T-helper 2 cell treated with Interferon-gamma antibody and Interleukin-4, amounts not matched to agents 5 μg/mL and 100 μg/mL, for 36 hours (primary cell): ENCODE data around the gene PCSK5.
"Not testable (repeated sequence)": the region's sequence is repeated elsewhere in the genome, so short reads cannot be mapped to it uniquely, and the experiment has no call there.

Source experiments
- DNase-seq: peaks from one replicate; pipeline ENCODE4 v3.0.0; 2021; ENCODE audit warnings: low spot score
- H3K27ac Mint-ChIP-seq: one replicate; pipeline ENCODE4 v1.8.0; 2021; ENCODE audit warnings: mild to moderate bottlenecking, mixed read lengths
- H3K27me3 Mint-ChIP-seq: one replicate; pipeline ENCODE4 v1.8.0; 2021; ENCODE audit warnings: low read depth, mixed read lengths
- H3K36me3 Mint-ChIP-seq: one replicate; pipeline ENCODE4 v1.8.0; 2021; ENCODE audit warnings: low read depth, mixed read lengths
- H3K4me1 Mint-ChIP-seq: one replicate; pipeline ENCODE4 v1.8.0; 2021; ENCODE audit warnings: low read depth, mixed read lengths
- H3K4me3 Mint-ChIP-seq: one replicate; pipeline ENCODE4 v1.8.0; 2022; ENCODE audit warnings: mild to moderate bottlenecking, moderate library complexity, mixed read lengths
- H3K9me3 Mint-ChIP-seq: one replicate; pipeline ENCODE4 v1.8.0; 2021; ENCODE audit warnings: mixed read lengths

Gene PCSK5

DNA sequence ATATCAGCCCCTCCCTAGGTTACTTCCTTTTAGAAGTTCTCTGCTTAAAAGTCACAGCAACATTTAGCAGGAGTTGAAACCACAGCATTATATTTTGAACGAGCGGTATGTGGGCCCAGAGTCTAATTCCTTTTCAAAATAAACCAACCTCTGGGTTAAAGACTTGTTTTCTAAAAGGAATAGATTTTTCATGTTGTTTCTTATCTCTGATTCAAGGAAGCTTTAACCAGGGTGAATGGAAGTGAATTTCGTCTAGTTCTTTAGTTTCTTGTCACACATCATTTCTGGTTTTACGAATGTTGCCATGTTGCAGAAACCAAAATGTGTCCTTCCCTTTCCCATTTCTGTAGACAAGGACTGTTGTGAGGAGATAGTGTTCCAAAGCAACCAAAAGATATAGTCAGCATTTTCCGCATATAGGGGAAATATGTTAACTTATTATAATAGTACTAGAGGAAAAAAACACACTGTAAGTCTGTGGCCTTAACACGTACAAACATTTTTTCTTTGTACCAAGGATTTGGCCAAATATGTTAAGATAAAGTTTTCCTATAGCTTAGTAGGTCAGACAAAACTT, 142.4 kb downstream of the PCSK5 start:
- DNase-seq = no peak
- no peak overlapping the region for H3K4me3 Mint-ChIP-seq
- peaks cover 9% of the 10 kb centered on the region for H3K36me3 Mint-ChIP-seq
- H3K9me3 Mint-ChIP-seq = peaks cover 4% of the 10 kb centered on the region
- H3K27me3 Mint-ChIP-seq = no peaks in the 10 kb centered on the region
- H3K27ac Mint-ChIP-seq = no peak overlapping the region
- H3K4me1 Mint-ChIP-seq = peaks cover 22% of the 10 kb centered on the region

DNA sequence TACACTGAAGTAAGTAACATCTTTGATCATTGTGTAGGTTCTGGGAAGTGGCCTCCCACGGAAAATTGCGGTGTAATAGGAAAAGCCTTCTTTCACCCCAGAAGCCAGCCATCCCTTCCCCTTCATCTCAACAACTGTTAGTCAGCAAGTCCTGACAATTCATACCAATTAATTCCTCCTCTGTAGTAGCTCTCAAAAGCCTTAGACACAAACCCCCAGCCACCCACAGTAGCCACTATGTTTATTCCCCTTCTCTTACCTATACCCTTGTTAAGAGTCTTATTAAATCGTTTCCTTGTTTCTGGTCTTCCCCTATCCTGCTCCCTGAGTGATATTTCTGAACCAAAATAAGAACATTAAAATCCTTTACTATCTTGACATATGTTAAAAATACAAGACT, 143.6 kb downstream of the PCSK5 start:
- H3K27me3 Mint-ChIP-seq = no peaks in the 10 kb centered on the region
- no peak overlapping the region for H3K4me3 Mint-ChIP-seq
- peaks cover 5% of the 10 kb centered on the region for H3K36me3 Mint-ChIP-seq
- no peak for DNase-seq
- no peak overlapping the region for H3K27ac Mint-ChIP-seq
- H3K4me1 Mint-ChIP-seq = peaks cover 18% of the 10 kb centered on the region
- H3K9me3 Mint-ChIP-seq = no peaks in the 10 kb centered on the region

DNA sequence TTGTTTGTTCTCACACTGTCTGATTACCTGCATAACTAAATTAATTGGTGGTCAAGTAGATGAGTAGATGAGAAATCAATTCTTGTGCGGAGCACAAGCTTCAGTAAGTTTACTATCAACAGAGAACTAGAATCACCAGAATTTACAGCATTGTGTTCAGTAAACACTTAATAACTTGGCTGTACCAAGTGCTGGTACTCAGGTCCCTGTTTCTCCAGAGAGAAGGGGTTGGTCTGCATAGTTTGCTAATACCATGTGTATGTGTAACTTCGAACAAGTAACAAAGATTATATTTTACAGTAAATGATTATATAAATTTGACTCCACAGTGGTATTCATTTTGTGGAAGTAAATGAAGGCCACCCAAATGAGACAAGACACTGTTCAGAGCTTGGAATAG, 146.3 kb downstream of the PCSK5 start:
- H3K36me3 Mint-ChIP-seq = peaks cover 5% of the 10 kb centered on the region
- no peaks in the 10 kb centered on the region for H3K9me3 Mint-ChIP-seq
- no peaks in the 10 kb centered on the region for H3K27me3 Mint-ChIP-seq
- no peak overlapping the region for H3K27ac Mint-ChIP-seq
- H3K4me1 Mint-ChIP-seq = peaks cover 18% of the 10 kb centered on the region
- DNase-seq = no peak
- no peak overlapping the region for H3K4me3 Mint-ChIP-seq

DNA sequence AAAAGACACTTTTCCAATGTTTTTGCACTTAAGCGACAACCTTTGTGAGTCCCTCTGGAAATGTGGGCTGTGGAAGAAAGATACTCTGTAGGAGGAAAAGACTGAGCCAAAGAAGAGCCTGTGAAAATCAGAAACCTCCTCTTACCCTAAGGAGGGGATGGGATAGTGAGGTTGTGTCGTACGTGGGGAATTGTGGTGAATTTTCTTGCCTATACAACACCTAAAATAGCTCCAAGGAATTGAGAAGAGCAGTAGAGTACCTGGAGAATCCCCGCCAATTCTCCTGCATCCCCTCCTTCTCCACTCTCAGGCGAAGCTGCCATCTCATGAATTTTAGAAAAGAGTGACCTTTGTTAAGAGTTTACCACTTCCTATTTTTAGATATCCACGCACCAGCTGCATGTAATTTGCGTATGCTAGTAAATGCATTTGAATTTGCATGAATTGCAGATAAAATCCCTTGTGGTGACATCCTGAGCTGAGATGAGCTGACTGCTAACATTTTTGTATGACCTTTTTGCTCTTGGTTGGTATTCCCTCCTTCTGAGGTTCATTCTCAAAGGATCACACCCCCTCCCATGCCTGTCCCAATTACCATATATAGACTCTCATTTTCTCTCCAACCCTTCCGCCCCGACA, 147.2 kb downstream of the PCSK5 start:
- Mint-ChIP-seq H3K36me3 (peaks cover 2% of the 10 kb centered on the region), H3K4me3 (no peak overlapping the region), H3K4me1 (peaks cover 9% of the 10 kb centered on the region), H3K9me3 (no peaks in the 10 kb centered on the region), H3K27ac (no peak overlapping the region), H3K27me3 (no peaks in the 10 kb centered on the region)
- no peak for DNase-seq

DNA sequence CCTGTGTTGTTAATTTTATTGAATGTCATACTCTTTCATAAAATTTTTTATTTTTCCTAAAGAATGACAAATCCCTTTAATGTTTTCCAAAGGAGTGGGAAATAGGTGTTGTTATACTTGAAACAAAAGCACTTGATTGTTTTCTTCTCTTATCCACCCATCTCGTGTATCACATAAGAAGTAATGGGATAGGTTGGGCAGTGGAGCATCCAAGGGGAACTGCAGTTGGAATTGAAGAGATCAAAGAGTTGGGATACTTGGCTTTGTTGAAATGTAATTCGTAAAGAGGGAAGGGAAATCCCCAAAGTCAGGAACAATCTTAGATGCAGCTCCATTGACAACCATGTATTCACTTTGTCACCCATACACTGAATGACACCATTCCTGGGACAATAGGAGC, 148.0 kb downstream of the PCSK5 start:
- H3K27ac Mint-ChIP-seq = no peak overlapping the region
- peaks cover 7% of the 10 kb centered on the region for H3K4me1 Mint-ChIP-seq
- no peak overlapping the region for H3K4me3 Mint-ChIP-seq
- no peak for DNase-seq
- no peaks in the 10 kb centered on the region for H3K27me3 Mint-ChIP-seq
- H3K9me3 Mint-ChIP-seq = no peaks in the 10 kb centered on the region
- peaks cover 2% of the 10 kb centered on the region for H3K36me3 Mint-ChIP-seq

DNA sequence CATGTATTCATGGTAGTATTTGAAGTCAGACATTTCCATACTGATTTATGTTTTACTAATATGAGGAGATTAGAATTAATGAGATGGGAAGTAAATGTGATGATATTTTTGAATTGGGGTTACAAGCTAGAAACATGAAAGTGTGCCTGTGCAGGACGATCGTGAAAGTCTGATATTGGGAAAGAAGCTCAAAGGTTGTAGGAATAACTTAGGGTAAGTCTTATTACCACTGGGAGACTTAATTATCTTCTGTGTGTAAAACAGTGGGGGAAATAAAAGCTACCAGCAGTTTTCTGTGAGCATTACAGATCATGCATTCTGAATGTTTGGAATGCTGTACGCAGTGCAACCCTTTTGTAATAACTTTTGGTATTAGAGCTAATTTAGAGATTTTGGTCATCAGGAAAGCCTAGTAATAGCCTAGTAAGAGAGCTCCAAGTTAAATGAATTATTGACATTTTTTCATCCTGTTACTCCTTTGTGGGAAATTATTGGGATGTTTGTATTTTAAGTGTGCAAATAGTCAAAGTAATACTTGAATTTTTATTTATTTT, 153.9 kb downstream of the PCSK5 start:
- no peak for DNase-seq
- no peaks in the 10 kb centered on the region for H3K4me1 Mint-ChIP-seq
- no peaks in the 10 kb centered on the region for H3K36me3 Mint-ChIP-seq
- H3K4me3 Mint-ChIP-seq = no peak overlapping the region
- no peaks in the 10 kb centered on the region for H3K9me3 Mint-ChIP-seq
- H3K27me3 Mint-ChIP-seq = no peaks in the 10 kb centered on the region
- no peak overlapping the region for H3K27ac Mint-ChIP-seq

DNA sequence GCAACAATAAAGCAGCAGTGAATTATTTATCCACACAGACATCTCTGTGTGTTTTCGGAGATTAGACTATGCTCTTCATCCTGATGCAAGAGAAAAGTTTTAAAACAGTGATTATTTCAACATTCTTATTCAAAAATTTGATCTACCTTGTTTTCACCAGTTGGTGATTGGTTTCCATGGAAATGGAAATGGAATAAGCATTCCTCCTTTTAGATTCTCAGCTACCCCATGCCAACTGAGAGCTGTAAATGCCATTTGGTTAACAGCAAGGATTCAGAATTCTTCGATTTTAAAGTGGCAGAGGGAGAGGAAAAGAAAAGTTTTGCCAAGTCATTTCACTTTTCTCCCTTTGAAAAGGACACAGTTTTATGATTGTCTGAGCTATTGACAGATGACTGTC, 154.7 kb downstream of the PCSK5 start:
- Mint-ChIP-seq H3K36me3 (no peaks in the 10 kb centered on the region), H3K4me1 (no peaks in the 10 kb centered on the region), H3K27me3 (no peaks in the 10 kb centered on the region), H3K27ac (no peak overlapping the region), H3K4me3 (no peak overlapping the region), H3K9me3 (no peaks in the 10 kb centered on the region)
- no peak for DNase-seq

DNA sequence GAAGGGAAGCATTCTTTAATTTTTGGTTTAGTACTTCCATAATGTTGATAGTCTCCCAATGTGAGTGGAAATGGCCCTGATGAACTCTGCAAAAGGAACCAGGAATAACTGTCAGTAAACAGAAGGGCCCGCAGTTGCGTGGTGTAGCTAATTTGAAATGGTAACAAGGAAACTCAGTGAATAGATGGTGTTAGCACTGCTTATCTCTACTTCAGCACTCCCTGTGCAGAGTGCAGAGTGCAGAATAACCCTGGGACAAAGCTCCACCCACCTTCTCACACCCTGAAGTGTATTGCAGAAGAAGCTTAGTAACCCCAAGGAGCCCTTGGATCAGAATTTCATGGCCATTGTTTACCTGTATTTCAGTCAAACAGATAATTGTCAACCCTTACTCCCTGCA, 158.9 kb downstream of the PCSK5 start:
- H3K4me1 Mint-ChIP-seq = no peaks in the 10 kb centered on the region
- H3K27me3 Mint-ChIP-seq = no peaks in the 10 kb centered on the region
- peaks cover 6% of the 10 kb centered on the region for H3K9me3 Mint-ChIP-seq
- no peak overlapping the region for H3K4me3 Mint-ChIP-seq
- DNase-seq = no peak
- H3K27ac Mint-ChIP-seq = no peak overlapping the region
- no peaks in the 10 kb centered on the region for H3K36me3 Mint-ChIP-seq

DNA sequence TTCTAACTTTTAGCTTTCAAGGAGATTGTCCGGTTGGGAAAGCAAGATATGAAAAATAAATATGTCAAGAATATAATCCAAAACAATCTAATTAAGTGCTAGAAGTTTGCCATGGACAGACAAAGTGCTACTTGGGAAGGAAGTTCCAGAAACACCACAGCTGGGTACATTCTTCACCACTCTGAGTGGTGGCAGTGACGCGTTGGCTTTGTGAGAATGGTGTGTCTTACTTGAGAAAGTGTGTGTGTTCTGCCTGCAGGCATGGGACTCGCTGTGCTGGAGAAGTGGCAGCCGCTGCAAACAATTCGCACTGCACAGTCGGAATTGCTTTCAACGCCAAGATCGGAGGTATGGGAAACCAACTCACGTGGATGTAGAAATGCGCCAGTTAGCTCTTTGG, 177.2 kb downstream of the PCSK5 start:
- Mint-ChIP-seq H3K4me1 (no peaks in the 10 kb centered on the region), H3K4me3 (no peak overlapping the region), H3K36me3 (no peaks in the 10 kb centered on the region), H3K27me3 (no peaks in the 10 kb centered on the region), H3K9me3 (no peaks in the 10 kb centered on the region), H3K27ac (no peak overlapping the region)
- no peak for DNase-seq

DNA sequence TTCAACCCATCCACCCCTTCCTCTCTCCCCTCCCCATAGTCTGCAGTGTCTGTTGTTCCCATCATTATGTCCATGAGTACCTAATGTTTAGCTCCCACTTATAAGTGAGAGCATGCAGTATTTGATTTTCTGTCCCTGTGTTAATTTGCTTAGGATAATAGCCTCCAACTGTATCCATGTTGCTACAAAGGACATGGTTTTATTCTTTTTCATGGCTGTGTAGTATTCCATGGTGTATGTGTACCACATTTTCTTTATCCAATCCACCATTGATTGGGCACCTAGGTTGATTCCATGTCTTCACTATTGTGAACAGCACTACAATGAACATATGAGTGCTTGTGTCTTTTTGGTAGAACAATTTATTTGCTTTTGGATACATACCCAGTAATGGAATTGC, 187.1 kb downstream of the PCSK5 start:
- Mint-ChIP-seq H3K27me3 (no peaks in the 10 kb centered on the region), H3K27ac (no peak overlapping the region), H3K4me3 (no peak overlapping the region), H3K9me3 (peaks cover 15% of the 10 kb centered on the region), H3K36me3 (peaks cover 3% of the 10 kb centered on the region), H3K4me1 (no peaks in the 10 kb centered on the region)
- no peak for DNase-seq

DNA sequence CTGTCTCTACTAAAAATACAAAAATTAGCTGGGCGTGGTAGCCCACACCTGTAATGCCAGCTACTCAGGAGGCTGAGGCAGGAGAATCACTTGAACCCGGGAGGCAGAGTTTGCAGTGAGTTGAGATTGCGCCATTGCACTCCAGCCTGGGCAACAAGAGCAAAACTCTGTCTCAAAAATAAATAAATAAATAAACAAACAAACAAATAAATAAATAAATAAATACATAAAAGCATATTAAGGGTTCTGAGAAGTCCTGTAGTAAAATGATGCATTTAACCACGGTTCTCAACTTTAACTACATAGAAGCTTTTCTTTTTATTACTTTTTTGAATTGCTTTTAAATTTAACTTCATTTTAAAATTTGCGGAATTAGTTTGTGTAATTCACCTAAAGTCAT, 190.8 kb downstream of the PCSK5 start:
- not testable (repeated sequence) for H3K36me3 Mint-ChIP-seq, H3K27ac Mint-ChIP-seq, DNase-seq, H3K27me3 Mint-ChIP-seq, H3K4me3 Mint-ChIP-seq, H3K4me1 Mint-ChIP-seq
- peaks cover 15% of the 10 kb centered on the region for H3K9me3 Mint-ChIP-seq

DNA sequence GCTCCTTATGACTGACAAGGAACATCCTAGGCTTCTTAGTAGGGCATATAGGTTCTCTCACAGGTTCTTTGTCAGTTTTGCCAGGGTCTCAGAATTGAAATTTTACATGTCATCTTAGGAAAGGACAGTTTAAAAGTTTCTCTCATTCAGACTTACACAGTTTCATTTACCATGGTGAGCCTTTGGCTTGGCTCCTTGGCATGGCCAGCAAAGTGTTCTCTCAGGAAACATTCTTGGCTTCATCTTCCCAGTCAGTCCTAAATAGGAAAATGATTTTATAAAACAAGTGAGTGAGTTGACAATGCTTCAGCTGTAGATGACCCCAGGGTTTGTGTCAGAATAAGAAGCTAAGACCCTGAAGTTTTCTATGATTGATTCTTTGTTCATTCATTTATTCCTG, 191.6 kb downstream of the PCSK5 start:
- no peaks in the 10 kb centered on the region for H3K4me1 Mint-ChIP-seq
- no peaks in the 10 kb centered on the region for H3K27me3 Mint-ChIP-seq
- no peak for DNase-seq
- peaks cover 15% of the 10 kb centered on the region for H3K9me3 Mint-ChIP-seq
- H3K36me3 Mint-ChIP-seq = peaks cover 3% of the 10 kb centered on the region
- H3K4me3 Mint-ChIP-seq = no peak overlapping the region
- no peak overlapping the region for H3K27ac Mint-ChIP-seq

DNA sequence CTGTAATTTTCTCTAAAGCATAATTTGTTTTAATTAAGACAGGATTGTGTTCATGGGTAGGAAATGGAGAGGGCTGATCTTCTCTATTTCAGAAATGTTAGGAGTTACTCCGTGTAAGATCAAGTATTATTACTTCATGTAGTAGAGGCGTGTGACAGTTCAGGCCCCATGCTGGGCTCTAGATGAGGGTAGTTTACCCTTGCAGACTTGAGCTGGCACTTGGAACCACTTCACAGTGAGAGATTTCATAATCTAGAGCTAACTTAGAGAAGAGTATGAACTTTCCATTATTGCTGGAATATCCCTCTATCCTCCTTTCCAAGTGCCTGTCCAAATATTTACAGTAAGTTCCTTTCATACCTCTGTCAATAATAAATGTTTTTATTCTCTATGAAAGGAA, 195.1 kb downstream of the PCSK5 start:
- DNase-seq = no peak
- Mint-ChIP-seq H3K27ac (no peak overlapping the region), H3K27me3 (no peaks in the 10 kb centered on the region), H3K9me3 (no peaks in the 10 kb centered on the region), H3K4me1 (no peaks in the 10 kb centered on the region), H3K36me3 (no peaks in the 10 kb centered on the region), H3K4me3 (no peak overlapping the region)

DNA sequence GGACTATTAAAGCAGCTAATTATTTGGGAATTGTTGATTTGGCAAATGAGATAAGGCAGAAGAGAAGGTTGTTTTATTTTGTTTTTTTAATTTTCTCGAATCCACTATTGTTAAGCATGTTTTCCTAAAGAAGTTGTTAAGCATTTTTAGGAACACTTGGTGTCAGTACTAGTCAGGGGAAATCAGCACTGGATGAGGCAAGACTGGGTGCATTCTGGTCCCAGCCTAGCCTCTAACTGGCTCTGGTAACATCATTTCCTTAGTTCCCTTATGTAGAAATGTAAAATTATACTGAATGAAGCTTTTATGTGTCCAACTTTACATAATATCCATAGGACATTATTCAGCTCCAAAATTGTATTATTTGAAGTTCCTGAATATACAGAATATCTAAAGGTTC, 196.1 kb downstream of the PCSK5 start:
- H3K36me3 Mint-ChIP-seq = no peaks in the 10 kb centered on the region
- H3K4me1 Mint-ChIP-seq = no peaks in the 10 kb centered on the region
- no peaks in the 10 kb centered on the region for H3K9me3 Mint-ChIP-seq
- no peak overlapping the region for H3K27ac Mint-ChIP-seq
- H3K4me3 Mint-ChIP-seq = no peak overlapping the region
- no peak for DNase-seq
- H3K27me3 Mint-ChIP-seq = no peaks in the 10 kb centered on the region

DNA sequence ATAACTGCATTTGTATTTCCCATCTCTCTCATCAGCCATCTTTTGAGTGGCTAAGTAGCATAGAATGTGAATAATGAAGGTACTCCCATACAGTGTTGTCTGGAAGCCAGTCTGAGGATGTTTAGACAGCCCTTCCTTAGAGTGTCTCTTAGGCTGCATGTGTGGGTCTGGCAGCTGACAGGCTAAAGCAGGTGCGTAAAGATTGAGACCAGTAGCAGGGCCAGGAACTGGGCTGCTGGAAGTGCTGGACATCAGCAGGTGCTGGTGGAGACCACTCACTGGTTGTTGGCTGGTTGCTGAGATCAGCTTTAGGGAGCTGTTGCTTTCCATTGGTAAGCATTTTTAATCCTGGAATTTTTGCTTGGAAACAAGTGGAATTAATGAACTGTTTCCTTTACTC, 197.5 kb downstream of the PCSK5 start:
- Mint-ChIP-seq H3K27ac (no peak overlapping the region), H3K4me1 (no peaks in the 10 kb centered on the region), H3K9me3 (no peaks in the 10 kb centered on the region), H3K27me3 (no peaks in the 10 kb centered on the region), H3K4me3 (no peak overlapping the region), H3K36me3 (no peaks in the 10 kb centered on the region)
- DNase-seq = no peak
